Activated CD4-positive, CD25-positive, alpha-beta regulatory T cell treated with anti-CD3 and anti-CD28 coated beads, Interleukin-2, amount 50 U/mL, for 24 hours (primary cell): ENCODE results near the gene MPRIP.
"Not testable (repeated sequence)": the region's sequence is repeated elsewhere in the genome, so short reads cannot be mapped to it uniquely, and the experiment has no call there.

ENCODE experiments used
- ATAC-seq, 2 donors: fragments of 150-1000 bp; cut with Tn5 transposase; one replicate each; pipeline ENCODE4 v1.10.0; 2021; ENCODE audit warnings: mild to moderate bottlenecking in 1 of 2, moderate library complexity in 1 of 2

Gene MPRIP

GRCh38 chr17:17130077-17130844 lies 88.0 kb downstream of the MPRIP start:
- no peak for ATAC-seq

GRCh38 chr17:17131839-17132238 lies 89.6 kb downstream of the MPRIP start:
- no peak for ATAC-seq

GRCh38 chr17:17132746-17133145 lies 90.5 kb downstream of the MPRIP start:
- ATAC-seq, result no peak

- ATAC-seq, result no peak
These were observed 92.0 kb downstream of the MPRIP start for GRCh38 chr17:17134051-17134956.

GRCh38 chr17:17134957-17135333 lies 92.7 kb downstream of the MPRIP start:
- no peak for ATAC-seq

GRCh38 chr17:17136221-17136620 lies 94.0 kb downstream of the MPRIP start:
- not testable (repeated sequence) for ATAC-seq

- peak in 1 of 2 donors; percentile 70 for ATAC-seq
These were observed 95.7 kb downstream of the MPRIP start for GRCh38 chr17:17137731-17138585.

GRCh38 chr17:17139972-17140589 lies 97.8 kb downstream of the MPRIP start:
- no peak for ATAC-seq

GRCh38 chr17:17140590-17140980 lies 98.3 kb downstream of the MPRIP start:
- no peak for ATAC-seq

GRCh38 chr17:17141279-17141678 lies 99.0 kb downstream of the MPRIP start:
- no peak for ATAC-seq

- ATAC-seq, result no peak
These were observed 99.7 kb downstream of the MPRIP start for GRCh38 chr17:17141860-17142552.

- no peak for ATAC-seq
These were observed 100.3 kb downstream of the MPRIP start for GRCh38 chr17:17142556-17142955.

- no peak for ATAC-seq
These were observed 101.2 kb downstream of the MPRIP start for GRCh38 chr17:17143501-17143900.

GRCh38 chr17:17144061-17144460 lies 101.8 kb downstream of the MPRIP start:
- no peak for ATAC-seq

GRCh38 chr17:17144916-17145665 lies 102.8 kb downstream of the MPRIP start:
- no peak for ATAC-seq

- no peak for ATAC-seq
These were observed 104.6 kb downstream of the MPRIP start for GRCh38 chr17:17146786-17147406.

- no peak for ATAC-seq
These were observed 105.6 kb downstream of the MPRIP start for GRCh38 chr17:17147821-17148220.

GRCh38 chr17:17149520-17150447 lies 107.5 kb downstream of the MPRIP start:
- no peak for ATAC-seq

- no peak for ATAC-seq
These were observed 108.2 kb downstream of the MPRIP start for GRCh38 chr17:17150448-17150800.
